GM21526 (cell line): ENCODE results near the gene LUZP2.

Experiments
- ATAC-seq: cut with Tn5 transposase; IDR thresholded peaks from one replicate; pipeline ENCODE4 v1.9.1; 2021; ENCODE audit warnings: moderate library complexity; ENCODE audit not compliant: unreplicated experiment, low FRiP score

The LUZP2 gene

DNA sequence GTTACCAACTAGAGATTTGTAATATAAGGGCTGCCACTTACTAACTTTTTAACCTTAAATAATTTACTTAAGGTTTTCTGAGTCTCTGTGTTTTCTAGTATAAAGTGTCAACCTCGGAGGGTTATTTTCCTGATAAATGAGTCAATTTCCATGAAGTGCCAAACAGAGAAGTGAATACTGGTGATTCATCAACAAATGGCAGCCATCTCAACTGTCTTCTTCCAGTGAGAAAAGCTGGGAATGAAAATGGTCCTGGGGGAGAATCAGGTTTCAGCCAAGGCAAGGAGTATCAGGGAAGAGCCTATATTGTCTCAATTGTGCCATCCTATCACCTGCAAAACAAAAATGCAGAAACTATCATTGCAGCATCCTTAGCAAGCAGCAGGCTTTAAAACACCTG is 129.1 kb downstream of the LUZP2 start:
- no peak for ATAC-seq

DNA sequence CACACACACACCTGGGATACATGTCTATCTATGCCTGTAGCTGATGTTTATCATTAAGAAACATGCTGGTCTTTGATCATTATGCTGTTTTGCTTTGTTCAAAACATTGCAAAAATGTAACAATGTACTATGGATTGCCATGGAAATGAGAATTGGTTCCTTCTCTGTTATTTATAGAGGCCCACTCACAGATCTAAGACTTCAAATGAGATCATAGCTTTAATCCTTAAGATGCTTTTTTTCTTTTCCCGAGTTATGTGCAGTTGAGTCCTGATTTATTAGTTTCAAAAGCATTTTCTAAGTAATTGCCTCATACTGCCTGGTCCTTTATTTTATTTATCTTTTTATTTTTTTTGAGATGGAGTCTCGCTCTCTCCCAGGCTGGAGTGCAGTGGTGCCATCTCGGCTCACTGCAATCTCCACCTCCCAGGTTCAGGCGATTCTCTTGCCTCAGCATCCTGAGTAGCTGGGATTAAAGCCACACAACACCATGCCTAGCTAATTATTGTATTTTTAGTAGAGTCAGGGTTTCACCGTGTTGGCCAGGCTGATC is 131.4 kb downstream of the LUZP2 start:
- no peak for ATAC-seq

DNA sequence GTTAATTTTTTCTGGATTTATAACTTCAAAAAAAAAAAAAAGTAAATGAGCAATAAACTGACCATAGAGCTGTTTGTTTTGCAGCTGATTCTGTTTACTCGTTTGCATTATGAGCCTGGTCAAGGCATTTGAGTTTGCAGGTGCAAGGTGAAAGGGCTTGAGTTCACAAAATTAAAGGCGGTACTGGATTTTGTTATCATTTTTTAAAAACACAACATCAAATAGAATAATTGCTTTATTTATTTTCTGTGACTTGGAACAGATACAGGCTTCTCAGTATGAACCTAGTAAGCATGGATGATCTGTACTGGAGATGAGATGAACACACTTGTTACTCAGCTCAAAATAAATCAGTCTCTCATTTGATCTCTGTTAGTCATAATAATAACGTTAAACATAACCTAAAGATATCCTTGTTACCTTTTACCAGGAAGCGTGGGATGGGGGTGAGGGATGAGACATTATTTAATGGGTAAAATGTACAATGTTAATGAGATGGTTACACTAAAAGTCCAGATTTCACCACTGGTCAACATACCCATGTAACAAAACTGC is 137.8 kb downstream of the LUZP2 start:
- ATAC-seq = no peak

DNA sequence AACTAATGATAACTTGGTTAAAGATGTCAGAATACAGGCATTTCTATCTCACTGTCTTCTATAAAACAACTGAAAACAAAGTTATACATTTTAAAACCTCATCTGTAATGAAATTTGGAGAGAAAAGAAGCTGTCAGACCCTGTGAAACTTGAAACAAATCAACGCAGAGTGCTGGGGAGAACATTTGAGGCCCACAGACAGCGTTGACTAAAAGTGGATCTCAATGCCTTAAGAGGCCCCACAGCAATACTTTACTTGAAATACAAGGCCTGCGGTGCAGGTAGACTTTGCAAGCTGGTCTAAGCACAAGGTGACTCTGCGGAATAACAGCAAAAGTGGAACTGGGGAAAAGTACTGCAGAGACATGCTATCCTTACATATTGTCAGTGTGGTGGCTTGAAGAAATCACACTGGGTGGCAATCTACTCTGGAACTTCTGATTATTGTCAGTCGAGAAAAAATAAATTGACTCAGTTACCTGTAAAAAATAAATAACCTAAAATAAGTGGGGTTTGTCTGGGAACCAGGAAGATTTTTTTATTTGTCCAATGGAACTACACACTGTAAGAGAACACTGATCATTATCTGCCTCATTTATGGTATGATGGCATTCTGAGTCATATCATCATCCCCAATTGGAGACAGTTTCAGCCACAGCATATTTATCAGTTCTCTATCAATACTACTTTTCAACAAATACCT is 138.9 kb downstream of the LUZP2 start:
- no peak for ATAC-seq

DNA sequence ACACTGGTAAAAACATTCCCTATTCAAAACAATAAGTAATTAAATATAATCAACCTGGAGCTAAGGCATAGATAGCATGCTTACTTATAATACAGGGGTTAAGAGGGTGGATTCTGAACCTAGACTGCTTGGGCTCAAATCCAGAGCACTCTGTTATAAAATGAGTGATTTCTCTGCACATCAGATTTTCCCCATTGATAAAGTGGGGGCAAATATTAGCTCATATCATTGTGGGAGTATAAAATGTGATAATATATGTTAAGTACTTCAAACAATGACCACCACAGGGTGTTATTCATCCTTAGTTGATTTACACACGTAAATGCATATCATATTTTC is 139.4 kb downstream of the LUZP2 start:
- no peak for ATAC-seq

DNA sequence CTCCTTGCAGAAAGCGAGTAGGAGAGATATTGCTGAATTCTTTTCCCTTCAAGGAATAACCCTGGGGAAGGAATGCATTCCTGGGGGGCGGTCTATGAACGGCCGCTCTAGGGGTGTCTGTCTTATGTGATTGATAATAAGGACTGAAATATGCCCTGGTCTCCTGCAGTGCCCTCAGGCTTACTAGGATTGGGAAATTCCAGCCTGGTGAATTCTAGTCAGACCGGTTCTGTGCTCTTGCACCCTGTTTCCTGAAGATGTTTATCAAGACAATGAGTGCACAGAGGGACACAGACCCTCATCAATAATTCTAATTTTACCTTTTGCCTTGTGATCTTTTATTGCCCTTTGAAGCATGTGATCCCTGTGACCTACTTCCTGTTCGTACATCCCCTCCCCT is 140.7 kb downstream of the LUZP2 start:
- no peak for ATAC-seq

DNA sequence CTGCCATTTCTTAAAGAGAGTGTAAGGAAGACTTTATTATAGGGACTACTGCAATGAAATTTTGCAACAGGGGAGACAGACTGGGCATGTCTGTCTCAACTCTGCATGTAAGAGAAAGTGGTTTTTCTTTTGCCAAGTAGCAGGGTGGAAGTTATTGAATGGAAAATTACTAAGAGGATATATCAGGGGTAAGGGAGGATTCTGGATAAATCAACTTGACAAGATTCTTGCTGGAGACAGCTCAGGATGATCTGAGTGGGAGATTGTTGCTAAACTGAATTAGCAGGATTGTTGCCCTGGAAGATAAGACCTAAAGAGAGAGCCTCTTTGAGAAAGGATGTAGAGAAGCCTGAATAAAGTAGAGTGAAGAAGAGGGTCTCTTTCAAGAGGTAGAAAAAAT is 145.8 kb downstream of the LUZP2 start:
- ATAC-seq = no peak

DNA sequence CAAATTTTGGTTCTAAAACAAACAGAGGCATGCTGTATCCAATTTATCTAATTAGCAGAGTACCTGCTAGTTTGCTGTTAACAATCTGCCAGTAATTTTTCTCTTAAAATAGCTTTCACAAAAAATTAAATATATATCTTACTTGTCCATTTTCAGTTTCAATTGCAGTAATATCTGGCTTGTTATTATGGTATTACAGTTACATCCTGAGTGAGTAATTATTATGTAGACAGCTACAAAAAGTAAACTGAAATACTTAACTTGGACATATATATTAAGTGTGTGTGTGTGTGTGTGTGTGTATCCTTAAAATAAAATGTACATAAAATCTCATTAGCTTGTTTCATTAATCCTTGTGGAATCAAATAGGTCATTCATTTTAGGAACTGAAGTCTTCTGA is 148.7 kb downstream of the LUZP2 start:
- ATAC-seq = no peak

DNA sequence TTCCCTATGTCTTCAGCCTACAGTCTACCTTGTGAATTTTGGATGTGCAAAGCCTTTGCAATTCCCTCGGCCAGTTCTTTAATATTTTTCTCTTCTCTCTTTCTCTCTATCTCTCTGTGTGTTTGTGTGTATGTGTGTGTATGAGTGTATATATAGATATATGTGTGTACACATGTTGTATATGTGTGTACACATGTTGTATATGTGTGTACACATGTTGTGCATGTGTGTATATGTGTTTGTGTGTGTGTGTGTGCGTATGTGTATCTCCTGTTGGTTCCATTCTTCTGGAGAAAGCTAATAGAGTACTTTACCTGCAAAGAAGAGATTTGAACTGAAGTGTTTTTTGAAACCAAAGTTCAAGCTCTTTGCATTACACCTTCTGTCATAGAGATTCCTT is 155.0 kb downstream of the LUZP2 start:
- no peak for ATAC-seq

DNA sequence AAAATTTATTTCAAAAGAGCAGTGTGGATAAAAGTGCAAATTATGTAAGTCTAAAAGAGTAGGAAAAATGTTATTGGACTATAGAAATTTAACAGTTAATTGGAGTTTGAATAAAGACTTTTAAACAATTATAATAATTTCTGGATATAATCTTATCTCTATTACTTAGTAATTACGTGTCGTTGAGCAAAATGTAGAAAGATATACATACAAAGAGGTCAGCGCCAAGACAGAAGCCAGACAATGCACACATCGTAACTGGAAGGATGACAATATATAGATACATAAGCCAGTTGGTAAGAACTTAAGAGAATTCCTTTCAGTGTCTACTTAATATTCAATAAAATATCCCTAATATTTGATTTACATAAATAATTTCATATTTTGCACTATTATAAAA is 157.0 kb downstream of the LUZP2 start:
- ATAC-seq = no peak

DNA sequence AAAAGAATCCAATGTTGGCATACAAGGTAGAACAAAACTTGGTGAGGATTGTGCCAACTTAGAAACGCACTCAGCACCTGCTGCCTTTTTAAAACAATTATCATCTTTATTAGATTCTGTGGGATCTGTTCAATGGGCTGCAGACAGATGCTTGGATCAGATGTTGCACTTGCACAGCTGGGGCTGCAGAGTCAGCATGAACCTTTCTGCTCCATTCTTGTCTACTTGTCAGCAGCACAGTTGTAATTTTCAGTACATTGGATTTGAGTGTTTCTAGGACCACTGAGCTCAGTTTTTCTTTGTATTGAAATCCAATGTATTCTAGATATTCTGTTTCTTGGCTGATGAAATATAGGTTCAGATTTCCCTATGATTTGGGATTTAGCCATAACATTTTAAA is 164.5 kb downstream of the LUZP2 start:
- no peak for ATAC-seq

DNA sequence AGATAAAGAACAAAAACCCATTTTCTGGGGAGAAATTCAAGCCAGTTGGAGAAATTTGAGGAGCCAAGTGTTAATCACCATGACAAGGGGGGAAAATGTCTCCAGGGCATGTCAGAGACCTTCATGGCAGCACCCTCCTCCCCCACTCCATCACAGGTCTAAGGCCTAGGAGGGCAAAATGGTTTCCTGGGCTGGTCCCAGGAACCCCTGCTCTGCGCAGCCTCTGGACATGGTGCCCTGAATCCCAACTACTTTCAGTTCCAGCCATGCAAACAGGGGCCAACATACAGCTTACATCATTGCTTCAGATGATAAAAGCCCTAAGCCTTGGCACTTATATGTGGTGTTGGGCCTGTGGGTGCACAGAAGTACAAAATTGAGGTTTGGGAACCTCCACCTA is 167.5 kb downstream of the LUZP2 start:
- ATAC-seq = no peak

DNA sequence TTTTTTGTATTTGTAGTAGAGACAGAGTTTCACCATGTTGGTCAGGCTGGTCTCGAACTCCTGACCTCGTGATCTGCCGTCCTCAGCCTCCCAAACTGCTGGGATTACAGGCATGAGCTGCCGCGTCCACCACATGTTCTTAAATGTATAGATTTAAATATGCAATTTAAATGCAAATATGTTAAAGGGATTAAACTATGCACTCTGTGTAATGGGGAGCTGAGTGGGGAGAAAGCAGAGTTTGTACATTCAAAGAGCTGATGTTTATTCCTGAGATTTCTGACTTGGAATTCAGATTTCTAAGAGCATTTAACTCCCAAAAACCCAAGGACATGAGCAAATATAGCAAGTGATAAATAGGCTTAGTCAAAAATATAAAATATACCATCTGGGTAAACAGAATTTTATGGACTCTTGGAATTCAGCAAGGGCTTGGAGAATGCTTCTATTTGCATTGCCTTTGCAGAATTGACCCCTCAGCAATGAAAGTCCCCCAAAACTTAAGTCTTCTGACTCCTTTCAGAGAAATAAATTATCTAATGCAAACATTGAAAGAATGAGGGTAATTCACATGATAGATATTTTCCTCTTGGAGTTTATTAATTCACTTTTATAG is 170.6 kb downstream of the LUZP2 start:
- ATAC-seq = no peak

DNA sequence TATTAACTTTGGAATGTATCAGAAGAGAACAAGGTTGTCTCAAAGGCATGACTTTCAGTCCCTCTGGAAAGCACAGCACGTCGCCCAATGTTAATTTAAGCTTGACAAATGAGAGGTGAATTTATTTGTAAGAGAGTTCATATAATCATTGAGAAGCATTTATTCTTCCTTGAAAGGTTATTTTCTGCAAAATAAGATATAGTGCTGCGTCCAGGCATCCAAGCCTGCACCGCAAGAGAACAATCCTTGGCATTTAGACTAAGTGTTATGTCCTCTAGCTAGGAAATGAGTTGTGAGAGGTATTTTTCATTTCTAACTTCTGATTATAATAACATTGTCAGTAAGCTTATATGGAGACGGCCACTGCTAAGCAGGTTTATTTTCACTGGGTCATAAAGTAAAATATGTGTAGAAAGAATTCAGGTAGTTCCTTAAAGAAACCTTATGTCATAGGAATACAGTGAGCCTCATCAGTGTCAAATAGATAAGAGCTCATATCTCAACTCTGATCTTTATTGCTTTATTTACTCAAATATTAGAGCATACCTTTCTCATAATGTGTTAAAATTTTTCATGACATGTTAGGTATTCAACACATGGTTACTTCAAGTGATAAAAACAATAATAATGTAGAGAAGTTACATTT is 182.0 kb downstream of the LUZP2 start:
- ATAC-seq = no peak

DNA sequence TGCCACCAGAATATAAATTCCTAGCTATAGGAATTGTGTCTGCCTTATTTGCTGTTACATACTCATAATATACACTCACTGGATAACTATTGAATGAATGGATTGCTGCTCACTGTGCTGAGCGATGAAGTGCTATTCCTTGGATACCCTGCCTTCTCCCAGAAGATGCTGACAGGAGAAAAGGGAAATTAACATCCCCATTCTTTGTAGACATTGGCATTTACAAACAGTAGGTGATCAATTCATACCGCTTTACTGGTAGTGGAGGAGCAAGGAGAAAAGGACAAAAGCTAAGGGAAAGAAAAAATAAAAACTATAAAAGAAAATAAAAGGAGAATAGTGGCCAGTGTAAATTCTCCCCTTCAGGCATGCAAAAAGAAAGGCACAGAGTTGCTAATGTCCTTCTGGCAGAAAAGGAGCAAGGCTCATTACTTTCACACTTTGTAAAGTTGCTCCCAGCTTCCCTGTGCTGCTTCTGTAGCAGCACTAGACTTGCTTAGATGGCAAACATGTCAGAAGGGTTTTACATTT is 183.0 kb downstream of the LUZP2 start:
- no peak for ATAC-seq

DNA sequence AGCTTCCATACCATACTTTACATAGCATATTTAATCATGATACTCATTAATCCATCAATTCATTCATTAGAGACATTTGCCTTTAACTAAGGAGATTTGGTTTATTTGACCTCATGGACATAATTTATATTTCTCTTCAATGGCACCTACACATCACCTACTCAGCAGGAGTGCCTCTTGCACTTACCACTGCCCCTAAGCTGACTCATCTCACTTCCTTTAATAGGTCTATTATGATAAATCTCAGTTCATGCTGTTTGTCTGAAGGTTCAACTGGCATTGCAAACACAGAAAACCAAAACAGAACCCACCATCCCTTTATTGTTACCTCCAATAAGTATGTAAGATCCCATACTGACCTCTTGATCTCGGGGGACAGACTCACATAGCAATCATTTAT is 186.7 kb downstream of the LUZP2 start:
- ATAC-seq = no peak

DNA sequence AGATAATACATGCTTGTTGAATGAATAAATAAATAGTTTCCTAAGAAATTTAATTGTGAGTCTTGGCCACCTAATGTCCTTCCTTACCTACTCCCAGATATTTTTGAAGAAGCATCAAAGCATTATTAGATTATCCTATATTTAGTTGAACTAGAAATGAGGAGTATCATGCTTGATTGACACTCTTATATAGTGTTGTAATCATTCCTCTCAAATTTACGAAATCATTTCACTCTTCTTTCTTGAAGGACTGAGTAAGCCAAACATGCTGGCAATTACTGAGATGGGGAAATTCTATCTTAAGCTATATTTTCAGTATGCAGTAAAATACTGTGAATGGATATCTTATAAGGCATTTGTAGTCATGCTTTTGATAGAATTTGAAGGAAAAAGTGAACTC is 189.0 kb downstream of the LUZP2 start:
- ATAC-seq = no peak

DNA sequence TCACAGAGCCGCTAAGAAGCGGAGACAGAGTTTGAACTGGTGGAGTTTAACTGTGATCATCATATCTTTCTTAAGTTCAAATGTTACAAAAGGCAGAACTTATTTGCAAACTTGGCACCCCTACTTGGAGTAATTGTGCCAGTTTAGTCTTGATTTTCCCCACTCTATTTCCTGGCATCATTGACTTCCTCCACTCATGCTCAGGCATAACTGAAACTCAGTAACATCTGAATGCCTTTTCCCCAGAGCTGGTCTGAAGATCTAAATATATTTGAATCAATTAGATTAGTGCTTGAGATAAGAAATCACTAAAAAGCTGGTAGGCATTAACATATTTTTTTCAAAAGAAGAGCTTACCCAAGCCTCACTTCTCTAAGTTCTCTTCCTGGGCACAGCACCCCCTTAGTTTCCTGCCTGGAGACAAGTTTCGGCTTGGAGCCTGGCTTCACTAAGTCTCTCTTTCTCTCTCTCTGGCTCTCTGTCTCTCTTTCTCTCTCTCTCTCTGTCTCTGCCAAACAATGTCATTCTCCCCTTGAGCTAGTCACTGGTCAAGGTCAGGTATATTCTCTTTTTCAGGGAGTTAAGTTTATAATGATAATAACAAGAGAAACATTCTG is 190.8 kb downstream of the LUZP2 start:
- ATAC-seq = no peak

DNA sequence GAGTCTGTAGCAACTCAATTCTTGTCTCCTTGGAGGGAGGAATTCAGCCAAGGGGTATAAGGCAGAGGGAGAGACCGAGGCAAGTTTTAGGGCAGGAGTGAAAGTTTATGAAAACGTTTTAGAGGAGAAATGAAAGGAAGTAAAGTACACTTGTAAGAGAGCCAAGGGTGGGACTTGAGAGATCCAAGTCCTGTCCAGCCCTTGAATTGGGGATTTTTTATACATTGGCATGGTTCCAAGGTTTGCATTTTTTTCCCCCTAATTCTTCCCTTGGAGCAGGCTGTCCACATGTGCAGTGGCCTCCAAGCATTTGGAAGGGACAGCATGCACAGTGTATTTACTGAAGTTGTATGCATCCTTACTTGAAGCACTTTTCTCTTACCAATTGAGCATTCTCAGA is 192.1 kb downstream of the LUZP2 start:
- ATAC-seq = no peak

DNA sequence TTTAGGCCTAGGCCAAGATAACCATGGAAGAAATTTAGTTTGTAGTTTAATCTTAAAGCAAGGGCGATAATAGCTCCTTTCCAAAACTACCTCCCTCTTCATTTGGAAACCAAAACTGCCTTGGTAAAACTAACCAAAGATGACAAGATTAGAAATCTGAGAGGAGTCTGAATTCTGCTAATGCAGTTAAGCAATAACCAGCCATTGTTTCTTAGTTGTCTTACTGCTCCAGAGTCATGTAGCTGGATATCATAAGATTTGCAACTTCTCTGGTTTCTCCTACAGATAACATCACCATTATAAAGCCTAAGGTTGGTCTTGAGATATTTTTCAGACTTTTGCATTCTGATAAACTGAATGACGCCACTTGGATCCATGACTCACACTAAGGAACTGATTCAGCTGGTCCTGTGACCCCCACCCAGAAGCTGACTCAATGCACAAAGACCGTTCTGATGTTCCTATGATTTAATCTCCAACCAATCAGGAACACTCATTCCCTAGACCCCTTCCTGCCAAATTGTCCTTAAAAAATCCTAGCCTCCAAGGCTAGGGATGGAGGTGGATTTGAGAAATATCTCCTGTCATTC is 200.8 kb downstream of the LUZP2 start:
- ATAC-seq = no peak

DNA sequence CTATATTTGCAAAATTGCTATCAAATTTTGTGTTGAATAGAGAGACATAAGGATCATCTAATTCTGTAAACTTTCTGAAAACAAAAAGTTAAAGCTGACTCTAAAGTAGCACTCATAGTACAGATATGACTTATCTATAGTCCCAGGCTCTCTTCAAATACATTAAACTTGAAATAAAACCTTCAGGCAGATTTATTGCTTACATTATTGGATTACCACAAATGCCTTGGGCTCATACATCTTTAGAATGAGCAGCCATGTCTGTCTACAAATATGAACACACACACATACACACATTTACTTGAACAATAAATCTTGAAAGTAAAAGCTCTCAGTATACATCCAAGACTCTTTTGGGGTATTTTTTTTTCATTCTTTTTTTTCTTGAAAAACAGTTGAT is 207.9 kb downstream of the LUZP2 start:
- ATAC-seq = no peak
